ENCODE measurements around the gene KIAA1671.

The KIAA1671 gene

GRCh38 chr22:24969560-24970301, 17.2 kb downstream of the KIAA1671 start:
- CTCF ChIA-PET, result interaction anchor here (0.9 kb wide), 1 partner anchor 16 kb away, joined by 3 read pairs; no protein-coding TSS in a partner anchor

GRCh38 chr22:24972369-24972768, 19.9 kb downstream of the KIAA1671 start:
- ChIA-PET POLR2A (no interaction called here), CTCF (no interaction called here)
- TF ChIP-seq, protein P1, sequence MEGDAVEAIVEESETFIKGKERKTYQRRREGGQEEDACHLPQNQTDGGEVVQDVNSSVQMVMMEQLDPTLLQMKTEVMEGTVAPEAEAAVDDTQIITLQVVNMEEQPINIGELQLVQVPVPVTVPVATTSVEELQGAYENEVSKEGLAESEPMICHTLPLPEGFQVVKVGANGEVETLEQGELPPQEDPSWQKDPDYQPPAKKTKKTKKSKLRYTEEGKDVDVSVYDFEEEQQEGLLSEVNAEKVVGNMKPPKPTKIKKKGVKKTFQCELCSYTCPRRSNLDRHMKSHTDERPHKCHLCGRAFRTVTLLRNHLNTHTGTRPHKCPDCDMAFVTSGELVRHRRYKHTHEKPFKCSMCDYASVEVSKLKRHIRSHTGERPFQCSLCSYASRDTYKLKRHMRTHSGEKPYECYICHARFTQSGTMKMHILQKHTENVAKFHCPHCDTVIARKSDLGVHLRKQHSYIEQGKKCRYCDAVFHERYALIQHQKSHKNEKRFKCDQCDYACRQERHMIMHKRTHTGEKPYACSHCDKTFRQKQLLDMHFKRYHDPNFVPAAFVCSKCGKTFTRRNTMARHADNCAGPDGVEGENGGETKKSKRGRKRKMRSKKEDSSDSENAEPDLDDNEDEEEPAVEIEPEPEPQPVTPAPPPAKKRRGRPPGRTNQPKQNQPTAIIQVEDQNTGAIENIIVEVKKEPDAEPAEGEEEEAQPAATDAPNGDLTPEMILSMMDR (IDR thresholded peaks at IDR 0.05; ENCODE audit: insufficient read depth, low read length, missing control alignments), result no peak
- H3K4me3 ChIP-seq (ENCODE audit: low read depth, low read length), result no peak overlapping the region
- DNase-seq (ENCODE audit: low read depth, low spot score), result no peak

More at GRCh38 chr22:24969560-24970301, 17.2 kb downstream of the KIAA1671 start:
- no peak overlapping the region for H3K4me3 ChIP-seq (ENCODE audit: low read depth, low read length)
- DNase-seq (ENCODE audit: low read depth, low spot score), result no peak
- TF ChIP-seq, protein P1 (IDR thresholded peaks at IDR 0.05; ENCODE audit: insufficient read depth, low read length, missing control alignments), result no peak
- POLR2A ChIA-PET, result no interaction called here

- no peak overlapping the region for H3K4me3 ChIP-seq (ENCODE audit: low read depth, low read length)
- POLR2A ChIA-PET, result interaction anchor here (0.6 kb wide), 1 partner anchor 47 kb away, joined by 4 read pairs; no protein-coding TSS in a partner anchor
- TF ChIP-seq, protein P1 (IDR thresholded peaks at IDR 0.05; ENCODE audit: insufficient read depth, low read length, missing control alignments), result no peak
- CTCF ChIA-PET, result no interaction called here
- DNase-seq (ENCODE audit: low read depth, low spot score), result no peak
These were observed 21.4 kb downstream of the KIAA1671 start for GRCh38 chr22:24973872-24974271.

DNA sequence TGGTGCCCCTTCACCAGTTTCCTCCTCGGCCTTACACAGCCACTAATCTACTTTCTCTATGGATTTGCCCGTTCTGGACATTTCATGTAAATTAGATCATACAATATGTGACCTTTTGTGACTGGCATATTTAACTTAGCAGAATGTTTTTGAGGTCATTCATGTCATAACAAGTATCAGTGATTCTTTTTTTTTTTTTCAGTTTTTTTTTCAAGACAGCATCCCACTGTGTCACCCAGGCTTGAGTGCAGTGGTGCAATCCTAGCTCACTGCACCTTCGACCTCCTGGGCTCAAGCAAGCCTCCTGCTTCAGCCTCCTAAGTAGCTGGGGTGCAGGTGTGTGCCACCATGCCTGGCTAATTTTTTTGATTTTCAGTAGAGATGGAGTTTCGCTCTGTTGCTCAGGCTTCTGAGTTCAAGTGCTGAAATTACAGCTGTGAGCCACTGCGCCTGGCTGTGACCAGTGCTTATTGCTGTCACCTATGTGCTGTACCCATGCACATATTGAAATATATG, 22.7 kb downstream of the KIAA1671 start:
- ChIA-PET CTCF (no interaction called here), POLR2A (no interaction called here)
- TF ChIP-seq, protein P1 (IDR thresholded peaks at IDR 0.05; ENCODE audit: insufficient read depth, low read length, missing control alignments), result no peak
- DNase-seq (ENCODE audit: low read depth, low spot score), result no peak
- H3K4me3 ChIP-seq (ENCODE audit: low read depth, low read length), result no peak overlapping the region

DNA sequence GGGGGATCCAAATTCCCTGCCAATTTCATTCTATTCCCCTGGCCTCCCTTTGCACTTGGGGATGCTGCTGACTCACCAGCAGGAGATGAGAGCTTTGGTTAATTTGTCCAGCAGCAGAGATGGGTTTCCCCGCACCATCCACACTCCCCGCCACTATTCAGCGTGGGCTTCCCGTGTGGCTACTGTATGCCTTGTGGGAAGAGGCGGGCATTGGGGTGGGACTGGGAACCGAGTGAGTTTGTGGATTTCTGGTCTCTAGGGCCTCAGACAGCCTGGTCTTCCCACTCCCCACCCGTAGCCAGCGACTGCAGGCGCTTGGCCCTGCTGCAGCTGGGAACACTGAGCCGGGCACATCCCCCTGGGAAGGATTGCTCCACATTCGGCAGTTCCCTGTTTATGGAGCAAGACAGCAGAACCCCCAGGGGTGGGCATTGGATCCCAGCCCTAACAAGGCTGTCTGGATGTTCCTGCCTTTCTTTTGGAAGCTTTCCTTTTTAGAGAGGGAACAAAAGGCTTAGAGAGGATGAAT, 23.4 kb downstream of the KIAA1671 start:
- CTCF ChIA-PET, result no interaction called here
- POLR2A ChIA-PET, result no interaction called here
- DNase-seq (ENCODE audit: low read depth, low spot score), result no peak
- TF ChIP-seq, protein P1 (IDR thresholded peaks at IDR 0.05; ENCODE audit: insufficient read depth, low read length, missing control alignments), result no peak
- H3K4me3 ChIP-seq (ENCODE audit: low read depth, low read length), result no peak overlapping the region

- TF ChIP-seq, protein P1 (IDR thresholded peaks at IDR 0.05; ENCODE audit: insufficient read depth, low read length, missing control alignments), result no peak
- CTCF ChIA-PET, result no interaction called here
- H3K4me3 ChIP-seq (ENCODE audit: low read depth, low read length), result no peak overlapping the region
- POLR2A ChIA-PET, result no interaction called here
- DNase-seq (ENCODE audit: low read depth, low spot score), result no peak
These were observed 24.1 kb downstream of the KIAA1671 start for GRCh38 chr22:24976442-24977218.
